K562 (cell line): ENCODE results near the gene NPIPA7.
"Not testable (repeated sequence)": the region's sequence is repeated elsewhere in the genome, so short reads cannot be mapped to it uniquely, and the experiment has no call there.

Experiments used
- BRCA1 ChIP-seq, 2 experiments: fragments of 450-650 bp in 1 of 2; sonication (generic) in 1 of 2; formaldehyde crosslinking in 1 of 2; IDR thresholded peaks; 2 replicates each; pipeline versions ENCODE4 v1.5.0 to v1.6.1; 2017 to 2020; ENCODE audit warnings: mild to moderate bottlenecking in 1 of 2, missing genetic modification reagents in 1 of 2
- BRF1 ChIP-seq: IDR thresholded peaks from 3 replicates; pipeline ENCODE4 v1.6.1; 2011; ENCODE audit warnings: borderline replicate concordance, mild to moderate bottlenecking; ENCODE audit not compliant: insufficient read length; ENCODE audit errors: extremely low read depth
- ELK1 ChIP-seq: sonication (generic); formaldehyde crosslinking; IDR thresholded peaks from 2 replicates; pipeline ENCODE4 v1.8.1; 2022; ENCODE audit warnings: missing genetic modification reagents
- ETV5 ChIP-seq: sonication (generic); formaldehyde crosslinking; IDR thresholded peaks from 2 replicates; pipeline ENCODE4 v1.4.0; 2020; ENCODE audit warnings: low read depth, mild to moderate bottlenecking, missing genetic modification reagents
- FOXJ3 ChIP-seq: sonication (generic); formaldehyde crosslinking; IDR thresholded peaks from 2 replicates; pipeline ENCODE4 v1.4.0; 2020; ENCODE audit warnings: mild to moderate bottlenecking, missing genetic modification reagents
- KAT7 ChIP-seq: sonication (generic); formaldehyde crosslinking; IDR thresholded peaks from 2 replicates; pipeline ENCODE4 v1.8.0; 2022; ENCODE audit warnings: missing genetic modification reagents, mild to moderate bottlenecking, borderline replicate concordance
- POLR2A ChIP-seq: fragments of 450-650 bp; conservative IDR thresholded peaks from 2 replicates; pipeline ENCODE4 v1.6.1; 2016
- RCOR1 ChIP-seq, 2 experiments: IDR thresholded peaks; 2 replicates each; pipeline ENCODE4 v1.6.1; 2012; ENCODE audit warnings: low read depth in 2 of 2, low read length in 2 of 2, borderline replicate concordance in 1 of 2, improper control_type of control experiment in 1 of 2
- RFX5 ChIP-seq: IDR thresholded peaks from 2 replicates; pipeline ENCODE4 v1.6.1; 2011; ENCODE audit warnings: low read depth, mild to moderate bottlenecking, improper control_type of control experiment, low read length
- SAFB2 ChIP-seq: fragments of 200-400 bp; formaldehyde crosslinking; IDR thresholded peaks from 2 replicates; pipeline ENCODE4 v1.6.1; 2018; ENCODE audit warnings: borderline replicate concordance, low read length, low read depth, moderate library complexity; ENCODE audit not compliant: severe bottlenecking
- ZNF561 ChIP-seq: fragments of 450-650 bp; formaldehyde crosslinking; conservative IDR thresholded peaks from 2 replicates; pipeline ENCODE4 v1.4.0; 2020; ENCODE audit warnings: mild to moderate bottlenecking, moderate library complexity
- TF ChIP-seq, protein P1 (sequence below): sonication (generic); formaldehyde crosslinking; IDR thresholded peaks from 2 replicates; pipeline ENCODE4 v1.8.1; 2023; ENCODE audit warnings: mild to moderate bottlenecking, missing genetic modification reagents
- TF ChIP-seq, protein P2 (sequence below): fragments of 450-650 bp; formaldehyde crosslinking; conservative IDR thresholded peaks from 2 replicates; pipeline ENCODE4 v1.4.0; 2022; ENCODE audit warnings: mild to moderate bottlenecking, missing genetic modification characterization
- TF ChIP-seq, protein P3 (sequence below), 3 experiments: IDR thresholded peaks in 2 of 3; conservative IDR thresholded peaks in 1 of 3; 2 replicates each; pipeline ENCODE4 v1.5.1; 2011 to 2012; ENCODE audit warnings: low read length in 3 of 3, mild to moderate bottlenecking in 3 of 3, control low read depth in 2 of 3, improper control_type of control experiment in 1 of 3, inconsistent platforms in 1 of 3, low read depth in 1 of 3, mixed read lengths in 1 of 3, moderate library complexity in 1 of 3; ENCODE audit not compliant: insufficient read depth in 2 of 3

- TF ChIP-seq, protein P1, sequence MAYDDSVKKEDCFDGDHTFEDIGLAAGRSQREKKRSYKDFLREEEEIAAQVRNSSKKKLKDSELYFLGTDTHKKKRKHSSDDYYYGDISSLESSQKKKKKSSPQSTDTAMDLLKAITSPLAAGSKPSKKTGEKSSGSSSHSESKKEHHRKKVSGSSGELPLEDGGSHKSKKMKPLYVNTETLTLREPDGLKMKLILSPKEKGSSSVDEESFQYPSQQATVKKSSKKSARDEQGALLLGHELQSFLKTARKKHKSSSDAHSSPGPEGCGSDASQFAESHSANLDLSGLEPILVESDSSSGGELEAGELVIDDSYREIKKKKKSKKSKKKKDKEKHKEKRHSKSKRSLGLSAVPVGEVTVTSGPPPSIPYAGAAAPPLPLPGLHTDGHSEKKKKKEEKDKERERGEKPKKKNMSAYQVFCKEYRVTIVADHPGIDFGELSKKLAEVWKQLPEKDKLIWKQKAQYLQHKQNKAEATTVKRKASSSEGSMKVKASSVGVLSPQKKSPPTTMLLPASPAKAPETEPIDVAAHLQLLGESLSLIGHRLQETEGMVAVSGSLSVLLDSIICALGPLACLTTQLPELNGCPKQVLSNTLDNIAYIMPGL (CRISPR knock-in tag): not testable (repeated sequence)
- TF ChIP-seq, protein P2, sequence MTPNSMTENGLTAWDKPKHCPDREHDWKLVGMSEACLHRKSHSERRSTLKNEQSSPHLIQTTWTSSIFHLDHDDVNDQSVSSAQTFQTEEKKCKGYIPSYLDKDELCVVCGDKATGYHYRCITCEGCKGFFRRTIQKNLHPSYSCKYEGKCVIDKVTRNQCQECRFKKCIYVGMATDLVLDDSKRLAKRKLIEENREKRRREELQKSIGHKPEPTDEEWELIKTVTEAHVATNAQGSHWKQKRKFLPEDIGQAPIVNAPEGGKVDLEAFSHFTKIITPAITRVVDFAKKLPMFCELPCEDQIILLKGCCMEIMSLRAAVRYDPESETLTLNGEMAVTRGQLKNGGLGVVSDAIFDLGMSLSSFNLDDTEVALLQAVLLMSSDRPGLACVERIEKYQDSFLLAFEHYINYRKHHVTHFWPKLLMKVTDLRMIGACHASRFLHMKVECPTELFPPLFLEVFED (CRISPR knock-in tag): not testable (repeated sequence)
- TF ChIP-seq FOXJ3 (CRISPR knock-in tag); ELK1 (CRISPR knock-in tag); RFX5; ZNF561 (CRISPR knock-in tag); BRCA1 (IDR thresholded peaks at IDR 0.05); BRCA1 (CRISPR knock-in tag; IDR thresholded peaks at IDR 0.05); ETV5 (CRISPR knock-in tag); BRF1; KAT7 (CRISPR knock-in tag); POLR2A; RCOR1 (IDR thresholded peaks at IDR 0.05; ENCODE audit: borderline replicate concordance in 1 of 2, low read depth in 2 of 2, low read length in 2 of 2); SAFB2: not testable (repeated sequence)
- TF ChIP-seq, protein P3, sequence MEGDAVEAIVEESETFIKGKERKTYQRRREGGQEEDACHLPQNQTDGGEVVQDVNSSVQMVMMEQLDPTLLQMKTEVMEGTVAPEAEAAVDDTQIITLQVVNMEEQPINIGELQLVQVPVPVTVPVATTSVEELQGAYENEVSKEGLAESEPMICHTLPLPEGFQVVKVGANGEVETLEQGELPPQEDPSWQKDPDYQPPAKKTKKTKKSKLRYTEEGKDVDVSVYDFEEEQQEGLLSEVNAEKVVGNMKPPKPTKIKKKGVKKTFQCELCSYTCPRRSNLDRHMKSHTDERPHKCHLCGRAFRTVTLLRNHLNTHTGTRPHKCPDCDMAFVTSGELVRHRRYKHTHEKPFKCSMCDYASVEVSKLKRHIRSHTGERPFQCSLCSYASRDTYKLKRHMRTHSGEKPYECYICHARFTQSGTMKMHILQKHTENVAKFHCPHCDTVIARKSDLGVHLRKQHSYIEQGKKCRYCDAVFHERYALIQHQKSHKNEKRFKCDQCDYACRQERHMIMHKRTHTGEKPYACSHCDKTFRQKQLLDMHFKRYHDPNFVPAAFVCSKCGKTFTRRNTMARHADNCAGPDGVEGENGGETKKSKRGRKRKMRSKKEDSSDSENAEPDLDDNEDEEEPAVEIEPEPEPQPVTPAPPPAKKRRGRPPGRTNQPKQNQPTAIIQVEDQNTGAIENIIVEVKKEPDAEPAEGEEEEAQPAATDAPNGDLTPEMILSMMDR (IDR thresholded peaks at IDR 0.05 in 2 of 3, conservative IDR thresholded peaks at IDR 0.05 in 1 of 3; ENCODE audit: insufficient read depth in 2 of 3, low read depth in 1 of 3, low read length in 3 of 3): not testable (repeated sequence)
These were observed 14.8 kb upstream of the NPIPA7 start for GRCh38 chr16:16364100-16364499.
